GM12865 (cell line): ENCODE data around the gene ZNF41.
"Not testable (repeated sequence)": the region's sequence is repeated elsewhere in the genome, so short reads cannot be mapped to it uniquely, and the experiment has no call there.

Source experiments
- DNase-seq: peaks from one replicate; pipeline ENCODE4 v3.0.0; 2010; ENCODE audit warnings: low read depth
- H3K4me3 ChIP-seq: 2 replicates; pipeline ENCODE4 v1.5.1; 2011; ENCODE audit warnings: mild to moderate bottlenecking, low read depth, low read length, control low read depth
- CTCF ChIP-seq: IDR thresholded peaks from 2 replicates; pipeline ENCODE4 v1.5.1; 2011; ENCODE audit warnings: low read length, control low read depth, low read depth, inconsistent platforms; ENCODE audit not compliant: insufficient read depth; ENCODE audit errors: missing control alignments

ZNF41 gene

GRCh38 chrX:47514533-47515235, 31.7 kb upstream of the ZNF41 start:
- TF ChIP-seq CTCF = no peak
- no peak for DNase-seq
- H3K4me3 ChIP-seq = no peak overlapping the region

GRCh38 chrX:47513034-47513965, 30.3 kb upstream of the ZNF41 start:
- peak; percentile 6 for DNase-seq
- H3K4me3 ChIP-seq = peak overlapping the region; percentile 59

GRCh38 chrX:47512383-47512782, 29.4 kb upstream of the ZNF41 start:
- H3K4me3 ChIP-seq, DNase-seq: not testable (repeated sequence)

- no peak overlapping the region for H3K4me3 ChIP-seq
- peak; percentile 31 for DNase-seq
- TF ChIP-seq CTCF = no peak
These were observed 24.3 kb upstream of the ZNF41 start for GRCh38 chrX:47507153-47507867.

- no peak overlapping the region for H3K4me3 ChIP-seq
- TF ChIP-seq CTCF = no peak
- no peak for DNase-seq
These were observed 20.1 kb upstream of the ZNF41 start for GRCh38 chrX:47503151-47503550.

GRCh38 chrX:47502316-47503125, 19.5 kb upstream of the ZNF41 start:
- no peak overlapping the region for H3K4me3 ChIP-seq
- TF ChIP-seq CTCF = no peak
- no peak for DNase-seq

GRCh38 chrX:47501226-47502074, 18.4 kb upstream of the ZNF41 start:
- H3K4me3 ChIP-seq = no peak overlapping the region
- TF ChIP-seq CTCF = no peak
- DNase-seq = peak; percentile 62
